Activated CD8-positive, alpha-beta memory T cell treated with anti-CD3 and anti-CD28 coated beads for 48 hours (primary cell): ENCODE measurements around the gene ULK1.

Source experiments
- DNase-seq, 3 experiments: peaks; one replicate each; pipeline ENCODE4 v3.0.0-alpha.2; 2020; ENCODE audit warnings: low read depth in 2 of 3, low spot score in 2 of 3

The ULK1 gene

DNA sequence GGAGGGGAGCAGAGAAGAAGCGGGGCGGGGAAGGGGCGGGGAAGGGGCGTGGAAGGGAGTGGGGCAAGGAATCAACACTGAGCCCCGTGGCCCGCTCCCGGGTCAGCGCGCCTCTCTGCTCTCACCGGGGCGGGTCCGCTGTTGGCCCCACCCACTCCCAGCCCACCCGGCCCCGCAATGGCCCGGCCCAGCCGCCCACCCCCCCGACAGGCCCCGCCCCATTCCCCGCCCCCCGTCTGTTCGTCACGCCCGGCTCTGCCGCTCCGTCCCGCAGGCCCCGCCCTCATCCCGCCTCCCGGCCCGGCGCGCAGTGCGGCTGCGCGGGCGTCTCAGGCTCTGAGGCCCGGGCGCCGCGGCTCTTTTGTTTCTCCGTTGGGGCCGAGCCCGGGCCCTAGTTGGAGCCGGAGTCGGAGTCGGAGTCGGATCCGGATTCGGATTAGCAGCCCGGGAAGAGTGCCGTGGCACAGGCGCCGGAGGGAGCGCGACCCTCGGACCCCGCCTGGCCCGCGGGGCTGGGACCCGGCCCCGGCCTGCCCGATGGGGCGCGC is at the start of gene ULK1:
TSS of gene ULK1 (plus strand) at position 310 of the 548 bp plus-strand sequence. CDS start 380 bp downstream, outside the sequence.
- DNase-seq, result peak; percentile 79 to 92 (median 86)

DNA sequence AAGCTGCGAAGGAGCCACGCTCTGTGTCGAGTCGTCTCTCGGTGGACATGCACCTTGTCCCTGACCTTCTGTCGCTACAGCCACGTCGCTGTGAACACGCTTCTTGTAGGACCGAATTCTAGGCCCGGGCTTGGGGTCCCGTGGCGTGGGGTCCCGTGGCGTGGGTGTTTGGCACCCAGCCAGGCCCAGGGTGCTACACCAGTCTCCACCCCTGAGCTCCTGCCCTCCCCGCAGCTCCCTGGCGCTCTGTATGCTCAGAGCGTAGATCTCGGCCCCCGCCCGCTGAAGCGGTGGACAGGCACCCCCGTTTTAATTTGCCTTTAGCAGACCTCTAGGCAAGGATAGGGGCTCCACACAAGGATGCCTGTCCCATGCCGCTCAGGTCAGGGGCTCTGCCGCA is 49.8 kb upstream of the ULK1 start:
- no peak for DNase-seq

DNA sequence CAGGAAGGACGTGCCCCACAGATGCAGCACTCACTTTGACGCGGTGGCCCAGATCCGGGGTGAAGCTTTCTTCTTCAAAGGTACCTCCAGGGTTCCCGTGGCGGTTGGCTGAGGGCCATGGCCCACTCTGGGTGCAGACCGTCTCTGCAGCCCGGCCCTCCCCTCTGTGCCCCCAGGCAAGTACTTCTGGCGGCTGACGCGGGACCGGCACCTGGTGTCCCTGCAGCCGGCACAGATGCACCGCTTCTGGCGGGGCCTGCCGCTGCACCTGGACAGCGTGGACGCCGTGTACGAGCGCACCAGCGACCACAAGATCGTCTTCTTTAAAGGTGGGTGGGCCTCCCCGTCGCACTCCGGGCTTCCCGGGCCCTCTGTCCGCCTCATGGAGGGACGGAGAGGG is 49.3 kb upstream of the ULK1 start:
- DNase-seq, result no peak

DNA sequence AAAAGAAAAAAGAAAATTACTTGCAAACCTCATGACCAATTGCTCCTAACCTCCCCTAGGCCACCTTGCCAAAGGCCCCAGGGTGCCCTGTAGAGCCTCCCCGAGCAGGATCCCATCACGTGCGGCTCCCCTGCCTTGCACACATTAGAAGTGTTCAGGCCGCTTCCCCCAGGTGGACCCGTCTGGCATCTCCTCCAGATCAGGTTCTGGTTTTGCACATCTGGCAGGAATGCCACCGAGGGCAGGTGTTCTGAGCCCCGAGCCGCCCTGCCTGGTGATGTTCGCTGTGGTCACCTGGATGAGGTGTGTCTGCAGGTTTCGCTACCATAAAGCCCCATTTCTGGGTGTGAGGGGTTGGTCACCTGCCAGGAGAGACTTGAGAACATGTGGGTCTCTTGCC is 47.0 kb upstream of the ULK1 start:
- no peak for DNase-seq

DNA sequence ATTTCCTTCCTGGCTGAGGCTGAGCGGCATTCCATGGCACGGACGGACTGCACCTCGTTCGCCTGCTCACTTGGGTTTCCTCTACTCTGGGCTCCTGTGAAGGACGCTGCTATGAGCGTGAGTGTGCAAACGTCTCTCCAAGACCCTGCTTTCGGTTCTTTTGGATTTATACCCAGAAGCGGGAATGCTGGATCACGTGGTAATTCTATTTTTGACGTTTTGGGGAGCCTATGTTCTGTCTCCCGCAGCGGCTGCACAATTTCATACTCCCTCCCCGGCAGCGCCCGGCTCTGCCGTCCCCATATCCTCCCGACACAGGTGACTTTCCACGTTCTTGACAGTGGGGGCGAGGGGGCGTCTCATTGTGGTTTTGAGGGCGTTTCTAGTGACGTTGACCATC is 45.7 kb upstream of the ULK1 start:
- no peak for DNase-seq

DNA sequence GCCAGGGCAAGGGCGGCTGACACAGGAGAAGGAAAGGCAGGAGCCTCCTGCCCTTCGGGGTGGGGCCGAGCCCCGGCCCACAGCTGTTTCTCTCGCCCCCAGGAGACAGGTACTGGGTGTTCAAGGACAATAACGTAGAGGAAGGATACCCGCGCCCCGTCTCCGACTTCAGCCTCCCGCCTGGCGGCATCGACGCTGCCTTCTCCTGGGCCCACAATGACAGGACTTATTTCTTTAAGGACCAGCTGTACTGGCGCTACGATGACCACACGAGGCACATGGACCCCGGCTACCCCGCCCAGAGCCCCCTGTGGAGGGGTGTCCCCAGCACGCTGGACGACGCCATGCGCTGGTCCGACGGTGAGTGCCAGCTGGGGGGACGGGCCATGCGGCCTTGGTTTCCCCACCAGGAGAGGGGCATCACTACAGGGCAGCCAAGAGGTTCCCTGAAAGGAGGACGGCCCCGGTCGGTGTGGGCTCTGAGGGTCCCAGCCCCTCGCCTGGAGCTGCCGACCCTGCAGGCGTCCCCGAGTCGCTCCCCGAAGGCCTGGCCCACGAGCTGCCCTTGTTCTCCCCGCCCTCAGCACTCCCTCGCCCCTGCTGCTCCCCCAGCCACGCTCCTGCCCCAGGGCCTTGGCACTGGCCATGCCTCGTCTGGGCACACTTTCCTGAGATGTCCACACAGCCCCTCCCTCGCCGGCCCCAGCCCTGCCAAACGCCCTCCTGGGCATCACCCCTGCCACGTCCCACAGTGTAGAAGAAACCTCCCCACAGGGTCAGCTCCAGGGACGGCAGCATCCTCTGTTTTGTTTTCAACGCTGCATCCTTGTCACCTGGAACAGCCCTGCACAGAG is 44.5 kb upstream of the ULK1 start:
- no peak for DNase-seq

DNA sequence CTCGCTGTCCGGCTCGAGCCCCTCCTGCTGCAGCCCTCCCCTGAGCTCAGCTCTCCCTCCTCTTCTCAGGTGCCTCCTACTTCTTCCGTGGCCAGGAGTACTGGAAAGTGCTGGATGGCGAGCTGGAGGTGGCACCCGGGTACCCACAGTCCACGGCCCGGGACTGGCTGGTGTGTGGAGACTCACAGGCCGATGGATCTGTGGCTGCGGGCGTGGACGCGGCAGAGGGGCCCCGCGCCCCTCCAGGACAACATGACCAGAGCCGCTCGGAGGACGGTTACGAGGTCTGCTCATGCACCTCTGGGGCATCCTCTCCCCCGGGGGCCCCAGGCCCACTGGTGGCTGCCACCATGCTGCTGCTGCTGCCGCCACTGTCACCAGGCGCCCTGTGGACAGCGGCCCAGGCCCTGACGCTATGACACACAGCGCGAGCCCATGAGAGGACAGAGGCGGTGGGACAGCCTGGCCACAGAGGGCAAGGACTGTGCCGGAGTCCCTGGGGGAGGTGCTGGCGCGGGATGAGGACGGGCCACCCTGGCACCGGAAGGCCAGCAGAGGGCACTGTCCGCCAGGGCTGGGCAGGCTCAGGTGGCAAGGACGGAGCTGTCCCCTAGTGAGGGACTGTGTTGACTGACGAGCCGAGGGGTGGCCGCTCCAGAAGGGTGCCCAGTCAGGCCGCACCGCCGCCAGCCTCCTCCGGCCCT is 43.4 kb upstream of the ULK1 start:
- DNase-seq, result no peak

DNA sequence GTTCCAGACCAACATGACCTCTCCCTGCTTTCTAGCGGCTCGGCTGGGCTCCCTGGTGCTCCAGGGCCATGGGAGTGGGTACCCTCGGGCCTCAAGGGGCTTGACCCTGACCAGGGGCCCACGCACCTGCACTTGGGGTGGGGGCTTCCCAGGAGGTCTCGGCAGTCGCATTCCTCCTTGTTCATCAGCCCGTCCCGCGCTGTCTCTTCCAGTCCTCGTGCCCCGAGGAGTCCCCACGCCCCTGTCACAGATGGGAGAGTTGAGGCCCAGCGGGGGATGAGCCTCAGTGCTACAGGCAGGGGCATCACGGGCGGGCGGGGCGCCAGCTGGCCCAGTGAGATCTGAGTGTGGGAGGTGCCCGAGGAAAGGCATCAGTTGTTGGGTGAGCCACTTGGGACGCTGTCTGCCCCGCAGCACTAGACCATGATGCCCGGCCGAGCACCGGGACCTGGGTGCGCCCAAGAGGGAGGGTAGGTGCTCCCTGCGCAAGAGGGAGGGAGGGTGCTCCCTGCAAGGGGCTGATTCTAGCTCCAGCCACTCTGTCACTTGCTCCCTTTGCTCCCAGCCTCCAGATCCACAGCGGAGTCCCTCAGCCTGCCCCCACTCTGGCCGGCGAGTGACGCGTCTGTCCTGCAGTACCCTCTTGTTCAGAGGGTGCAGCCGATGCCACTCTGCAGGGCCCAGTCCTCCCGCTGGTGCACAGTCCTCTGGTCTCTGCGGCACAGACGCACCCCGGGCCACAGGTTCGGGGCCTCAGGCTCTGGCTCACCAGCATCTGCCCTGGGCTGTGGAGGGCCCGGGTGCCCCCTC is 42.5 kb upstream of the ULK1 start:
- no peak for DNase-seq

DNA sequence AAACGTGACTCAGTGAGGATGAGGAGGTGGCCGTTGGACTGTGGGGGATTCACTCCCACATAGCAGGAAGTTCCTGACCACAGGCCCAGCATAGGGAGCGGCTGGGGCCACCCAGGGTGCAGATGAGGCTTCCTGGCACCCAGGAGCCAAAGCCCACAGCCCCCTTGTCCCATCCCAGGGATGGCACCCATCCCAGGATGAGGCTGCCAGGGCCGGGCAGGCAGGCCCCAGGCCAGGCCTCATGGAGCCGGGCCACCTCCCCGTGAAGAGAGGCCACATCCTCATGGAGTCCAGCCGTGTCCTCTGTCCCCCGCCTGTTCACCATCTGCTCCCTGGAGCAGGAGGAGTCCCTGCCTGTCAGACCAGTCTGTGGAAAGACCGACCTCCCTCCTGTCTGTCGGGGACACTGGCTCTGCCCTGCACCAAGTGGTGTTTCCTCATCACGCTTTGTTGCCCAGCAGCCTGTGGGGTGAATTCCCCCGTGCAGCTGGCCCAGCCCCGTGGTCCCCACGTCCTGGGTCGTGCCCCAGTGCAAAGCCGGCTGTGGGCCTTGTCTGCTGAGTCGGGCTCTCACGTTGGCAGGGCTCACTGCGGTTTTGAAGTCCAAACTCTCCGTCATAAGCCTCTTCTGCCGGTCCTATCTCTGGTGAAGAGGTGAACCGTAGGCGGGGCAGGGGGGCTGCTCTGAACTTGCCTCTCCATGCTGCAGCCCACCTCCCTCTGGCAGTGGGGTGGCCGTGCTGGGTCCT is 41.7 kb upstream of the ULK1 start:
- DNase-seq, result no peak

DNA sequence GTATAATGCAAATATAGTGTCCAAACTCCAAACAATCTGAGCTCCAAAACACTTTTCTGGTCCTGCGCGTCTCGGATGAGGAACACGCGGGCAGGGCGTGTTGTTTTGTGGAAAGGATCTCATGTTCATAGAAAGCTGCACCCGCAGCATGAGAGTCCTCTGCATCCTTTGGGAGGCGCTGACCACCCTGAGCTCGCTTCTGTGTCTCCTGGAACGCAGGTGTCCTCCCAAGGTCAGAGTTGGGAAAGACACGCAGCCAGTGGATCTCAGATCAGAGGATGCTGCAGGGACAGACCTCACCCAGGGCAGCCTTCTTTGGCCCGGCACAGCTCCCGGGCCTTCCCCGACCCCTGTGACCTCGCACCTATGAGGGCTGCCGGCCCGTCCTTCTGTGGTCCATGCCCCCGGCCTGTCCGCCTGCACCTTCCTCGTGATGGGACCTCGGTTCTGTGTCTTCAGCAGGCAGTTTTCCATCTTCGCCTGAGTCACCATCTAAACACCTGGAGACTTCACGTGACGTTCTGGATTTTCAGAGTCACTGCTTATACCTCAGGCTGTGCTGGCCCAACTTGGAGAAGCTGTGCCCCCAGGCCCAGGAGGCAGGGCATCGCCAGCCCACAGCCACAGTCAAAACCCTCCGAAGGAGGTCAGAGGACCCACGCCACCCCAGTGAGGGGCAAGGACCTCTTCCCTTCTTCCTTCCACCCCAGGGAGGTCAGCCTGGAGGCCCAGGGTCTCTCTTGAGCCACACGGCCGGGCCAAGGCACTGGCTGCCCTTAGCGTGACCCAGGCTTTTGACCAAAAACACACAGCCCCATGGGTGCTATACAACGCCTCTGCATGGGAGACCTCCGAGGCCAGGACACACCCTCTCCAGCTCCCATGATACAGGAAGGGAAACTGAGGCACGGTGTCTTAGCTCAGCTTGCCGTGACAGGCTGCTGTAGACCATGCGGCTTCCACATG is 40.3 kb upstream of the ULK1 start:
- DNase-seq, result no peak

DNA sequence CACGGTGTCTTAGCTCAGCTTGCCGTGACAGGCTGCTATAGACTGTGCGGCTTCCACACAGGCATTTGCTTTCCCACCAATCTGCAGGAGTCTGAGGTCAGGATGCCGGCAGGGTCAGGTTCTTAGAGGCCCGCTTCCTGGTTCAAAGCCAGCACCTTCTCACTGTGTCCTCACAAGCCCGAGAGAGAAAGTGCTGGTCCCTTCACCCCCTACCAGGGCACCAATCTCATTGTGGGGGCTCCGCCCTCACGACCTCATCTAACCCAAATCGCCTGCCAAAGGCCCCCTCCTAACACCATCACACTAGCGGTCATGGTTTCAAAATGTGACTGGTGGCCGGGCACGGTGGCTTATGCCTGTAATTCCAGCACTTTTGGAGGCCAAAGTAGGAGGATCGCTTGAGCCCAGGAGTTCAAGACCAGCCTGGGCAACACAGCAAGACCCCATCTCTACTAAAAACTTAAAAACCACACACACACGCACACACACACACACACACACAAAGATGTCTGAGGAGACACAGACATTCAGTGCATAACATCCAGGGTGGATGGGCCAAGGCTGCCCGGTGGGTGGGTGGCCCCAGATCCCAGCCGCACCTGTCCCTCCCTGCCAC is 39.5 kb upstream of the ULK1 start:
- no peak for DNase-seq

DNA sequence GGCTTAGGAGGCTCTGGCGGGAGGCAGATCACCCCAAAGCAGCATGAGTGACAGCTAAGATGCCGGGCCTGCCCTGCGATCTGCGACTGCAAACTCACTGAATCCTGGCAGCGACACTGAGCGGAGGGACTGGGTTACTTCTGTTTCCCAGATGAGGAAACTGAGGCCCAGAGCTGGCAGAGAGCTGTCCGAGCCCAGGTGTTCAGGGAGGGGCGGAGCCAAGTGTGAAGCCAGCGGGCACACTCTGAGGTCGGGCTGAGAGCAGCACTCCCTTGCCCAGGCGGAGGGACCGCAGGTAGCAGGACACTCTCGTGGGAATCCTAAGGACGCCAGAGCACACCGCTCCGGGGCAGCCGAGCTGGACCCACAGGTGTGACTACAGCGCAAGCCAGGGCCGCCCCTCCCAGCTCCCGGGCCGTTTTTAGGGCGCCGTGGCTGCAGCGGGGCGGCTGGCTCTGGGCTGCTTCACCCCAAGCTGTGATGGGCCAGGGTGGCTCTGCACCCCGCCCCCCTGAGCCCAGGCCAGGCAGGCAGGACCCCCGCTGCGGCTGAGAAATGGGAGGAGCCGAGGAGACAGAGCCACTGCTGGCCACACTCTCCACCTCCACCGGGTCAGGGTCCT is 38.8 kb upstream of the ULK1 start:
- DNase-seq, result no peak

DNA sequence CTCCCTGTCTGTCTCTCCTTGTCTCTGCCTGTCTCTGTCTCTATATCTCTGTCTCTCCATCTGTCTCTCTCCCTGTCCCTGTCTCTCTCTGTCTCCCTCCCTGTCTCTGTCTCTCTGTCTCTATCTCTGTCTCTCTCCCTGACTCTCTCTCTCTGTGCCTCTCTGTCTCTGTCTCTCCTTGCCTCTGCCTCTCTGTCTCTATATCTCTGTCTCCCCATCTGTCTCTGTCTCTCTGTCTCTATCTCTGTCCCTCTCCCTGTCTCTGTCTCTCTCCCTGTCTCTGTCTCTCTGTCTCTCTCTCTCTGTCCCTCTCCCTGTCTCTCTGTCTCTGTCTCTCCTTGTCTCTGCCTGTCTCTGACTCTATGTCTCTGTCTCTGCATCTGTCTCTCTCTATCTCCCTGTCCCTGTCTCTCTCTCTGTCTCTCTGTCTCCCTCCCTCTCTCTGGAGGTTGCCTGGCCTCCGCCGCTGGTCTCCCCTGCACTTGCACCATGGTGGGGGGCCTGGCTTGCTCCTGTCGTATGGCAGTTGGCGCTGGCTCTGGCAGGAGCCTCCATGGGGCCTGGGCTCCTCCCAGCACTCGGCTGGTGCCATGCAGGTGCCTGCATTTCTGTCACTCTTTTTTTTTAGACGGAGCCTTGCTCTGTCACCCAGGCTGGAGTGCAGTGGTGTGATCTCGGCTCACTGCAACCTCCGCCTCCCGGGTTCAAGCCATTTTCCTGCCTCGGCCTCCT is 37.9 kb upstream of the ULK1 start:
- no peak for DNase-seq

DNA sequence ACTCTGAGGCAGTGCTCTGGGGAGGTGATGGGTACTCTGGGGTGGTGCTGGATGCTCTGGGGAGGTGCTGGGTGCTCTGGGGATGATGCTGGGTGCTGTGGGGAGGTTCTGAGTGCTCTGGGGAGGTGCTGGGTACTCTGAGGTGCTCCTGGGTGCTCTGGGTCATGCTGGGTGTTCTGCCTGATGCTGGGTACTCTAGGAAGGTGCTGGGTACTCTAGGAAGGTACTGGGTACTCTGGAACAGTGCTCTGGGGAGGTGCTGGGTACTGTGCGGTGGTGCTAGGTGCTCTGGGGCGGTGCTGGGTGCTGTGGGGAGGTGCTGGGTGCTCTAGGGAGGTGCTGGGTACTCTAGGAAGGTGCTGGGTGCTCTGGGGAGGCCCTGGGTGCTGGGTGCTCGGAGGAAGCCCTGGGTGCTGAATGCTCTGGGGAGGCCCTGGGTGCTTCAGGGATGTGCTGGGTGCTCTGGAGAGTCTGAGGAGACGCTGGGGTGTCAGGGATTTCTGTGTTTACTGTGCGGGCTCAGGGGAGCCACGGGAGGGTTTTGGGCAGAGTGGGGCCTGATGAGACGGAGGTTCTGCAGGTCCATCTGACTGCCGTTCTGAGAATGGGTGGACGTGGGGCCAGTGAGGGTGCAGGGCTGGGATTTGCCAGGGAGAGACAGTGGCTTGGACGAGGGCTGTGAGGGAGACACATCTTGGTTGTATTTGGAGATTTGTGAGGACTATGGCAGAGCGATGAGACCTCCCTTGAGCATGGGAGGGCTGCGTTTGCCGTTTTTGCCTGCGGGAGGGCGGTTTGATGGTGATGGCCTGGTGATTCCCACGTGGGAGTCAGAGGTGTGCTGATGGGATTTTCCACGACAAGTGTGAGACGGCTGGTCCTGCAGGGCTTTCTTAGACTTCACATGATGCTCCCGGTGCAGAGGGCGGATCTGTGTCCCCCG is 36.2 kb upstream of the ULK1 start:
- DNase-seq, result no peak

DNA sequence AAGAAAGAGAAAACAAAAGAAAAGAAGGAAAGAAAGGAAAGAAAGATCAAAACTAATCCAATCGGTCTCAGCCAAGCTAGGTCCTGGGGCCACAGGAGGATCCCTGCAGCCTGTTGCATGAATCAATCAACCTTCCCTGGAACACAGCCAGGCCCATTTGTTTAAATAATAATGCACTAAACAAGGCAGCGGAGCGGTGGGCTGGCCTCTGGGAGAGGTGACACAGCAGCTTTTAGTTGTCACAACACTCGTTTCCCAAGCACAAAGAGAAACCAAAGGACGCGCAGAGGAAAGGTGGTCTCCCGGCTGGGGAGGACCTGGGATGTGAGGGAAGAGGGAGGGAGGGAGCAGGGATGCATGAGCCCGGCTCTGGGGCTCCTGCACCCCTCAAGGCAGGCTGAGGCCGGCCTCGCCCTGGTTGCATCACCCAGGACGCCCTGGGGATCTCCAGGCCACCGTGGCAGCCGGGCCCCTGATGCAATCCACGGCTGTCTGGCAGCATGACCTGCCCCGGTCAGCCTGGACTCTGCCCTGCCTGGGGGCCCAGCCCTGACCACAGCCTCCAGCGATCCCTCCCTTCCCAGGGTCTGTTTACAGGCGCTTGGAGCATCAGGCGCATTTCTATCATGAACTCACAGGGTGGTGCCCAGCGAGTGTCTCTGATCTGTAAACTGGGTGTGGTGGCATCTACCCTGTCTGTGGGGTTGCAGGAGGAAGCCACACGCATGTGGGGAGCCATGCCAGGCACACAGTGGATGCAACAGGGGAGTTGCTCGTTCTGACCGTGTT is 33.8 kb upstream of the ULK1 start:
- DNase-seq, result no peak
